NCI-H1092 treated with DMSO at 0.1 percent for 48 hours (cell line): Measurements from ENCODE around the gene PDLIM7.

Experiments used
- DNase-seq: peaks from one replicate; lab custom pipeline; 2025; lab: John Stamatoyannopoulos, UW

The PDLIM7 gene

GRCh38 chr5:177507596-177508220 is 10.3 kb upstream of the PDLIM7 start:
- no peak for DNase-seq

GRCh38 chr5:177507165-177507564 is 9.8 kb upstream of the PDLIM7 start:
- DNase-seq = no peak

- DNase-seq = no peak
Measured at GRCh38 chr5:177505075-177505474, 7.7 kb upstream of the PDLIM7 start.

GRCh38 chr5:177504086-177505056 is 7.0 kb upstream of the PDLIM7 start:
- no peak for DNase-seq

- no peak for DNase-seq
Measured at GRCh38 chr5:177503351-177504085, 6.1 kb upstream of the PDLIM7 start.

- no peak for DNase-seq
Measured at GRCh38 chr5:177502886-177503285, 5.5 kb upstream of the PDLIM7 start.

GRCh38 chr5:177501874-177502678 is 4.7 kb upstream of the PDLIM7 start:
- no peak for DNase-seq

- peak; percentile 39 for DNase-seq
Measured at GRCh38 chr5:177500685-177501522, 3.5 kb upstream of the PDLIM7 start.

GRCh38 chr5:177499842-177500241 is 2.4 kb upstream of the PDLIM7 start:
- DNase-seq = no peak

GRCh38 chr5:177498013-177498787 is 796 bp upstream of the PDLIM7 start:
- no peak for DNase-seq

- peak; percentile 23 for DNase-seq
Measured at GRCh38 chr5:177496727-177497291, 595 bp downstream of the PDLIM7 start.

- peak; percentile 23 for DNase-seq
Measured at GRCh38 chr5:177496070-177496726, 1.2 kb downstream of the PDLIM7 start.

GRCh38 chr5:177495243-177496060 is 2.0 kb downstream of the PDLIM7 start:
- no peak for DNase-seq

- no peak for DNase-seq
Measured at GRCh38 chr5:177494346-177495195, 2.8 kb downstream of the PDLIM7 start.

GRCh38 chr5:177493795-177494345 is 3.5 kb downstream of the PDLIM7 start:
- DNase-seq = no peak

GRCh38 chr5:177492841-177493240 is 4.6 kb downstream of the PDLIM7 start:
- DNase-seq = no peak
